Ishikawa (cell line): Measurements from ENCODE around the gene DRGX.

Experiments used
- CEBPB ChIP-seq: IDR thresholded peaks from 2 replicates; pipeline ENCODE4 v1.6.1; 2012
- CREB1 ChIP-seq: IDR thresholded peaks from 2 replicates; pipeline ENCODE4 v1.6.1; 2012; ENCODE audit warnings: low read depth
- EGR1 ChIP-seq: IDR thresholded peaks from 2 replicates; pipeline ENCODE4 v1.6.1; 2012
- EP300 ChIP-seq: IDR thresholded peaks from 2 replicates; pipeline ENCODE4 v1.6.1; 2012; ENCODE audit warnings: borderline replicate concordance
- FOXM1 ChIP-seq: IDR thresholded peaks from 2 replicates; pipeline ENCODE4 v1.6.1; 2012; ENCODE audit warnings: low read depth, borderline replicate concordance
- MAX ChIP-seq: IDR thresholded peaks from 2 replicates; pipeline ENCODE4 v1.6.1; 2012
- RAD21 ChIP-seq: IDR thresholded peaks from 2 replicates; pipeline ENCODE4 v1.6.1; 2012; ENCODE audit warnings: low read depth
- REST ChIP-seq: IDR thresholded peaks from 2 replicates; pipeline ENCODE4 v1.6.1; 2012; ENCODE audit warnings: low read depth, mild to moderate bottlenecking
- TAF1 ChIP-seq: IDR thresholded peaks from 2 replicates; pipeline ENCODE4 v1.6.1; 2012; ENCODE audit warnings: low read depth, mild to moderate bottlenecking
- TEAD4 ChIP-seq: IDR thresholded peaks from 2 replicates; pipeline ENCODE4 v1.6.1; 2012
- USF1 ChIP-seq: IDR thresholded peaks from 2 replicates; pipeline ENCODE4 v1.6.1; 2012
- YY1 ChIP-seq: IDR thresholded peaks from 2 replicates; pipeline ENCODE4 v1.6.1; 2012; ENCODE audit warnings: low read depth
- ZBTB7A ChIP-seq: IDR thresholded peaks from 2 replicates; pipeline ENCODE4 v1.6.1; 2012; ENCODE audit warnings: low read depth

GRCh38 chr10:49351669-49352068 is 44.2 kb downstream of the DRGX start:
- TF ChIP-seq TEAD4 (no peak), ZBTB7A (no peak), YY1 (no peak), RAD21 (no peak), MAX (no peak), FOXM1 (no peak), EGR1 (no peak), CEBPB (no peak), CREB1 (no peak), EP300 (no peak), TAF1 (no peak), REST (no peak), USF1 (no peak)
